IPS-18c (cell line): Measurements from ENCODE around the gene UCP3.

ENCODE experiments used
- H3K4me3 ChIP-seq: 2 replicates; pipeline ENCODE4 v1.7.0; 2013; ENCODE audit warnings: low read depth, mild to moderate bottlenecking, low read length, moderate library complexity; ENCODE audit not compliant: insufficient read depth
- H3K9me3 ChIP-seq: one replicate; pipeline ENCODE4 v1.6.1; 2013; ENCODE audit warnings: mild to moderate bottlenecking, low read length, moderate library complexity; ENCODE audit not compliant: control insufficient read depth, insufficient read depth

The UCP3 gene

DNA sequence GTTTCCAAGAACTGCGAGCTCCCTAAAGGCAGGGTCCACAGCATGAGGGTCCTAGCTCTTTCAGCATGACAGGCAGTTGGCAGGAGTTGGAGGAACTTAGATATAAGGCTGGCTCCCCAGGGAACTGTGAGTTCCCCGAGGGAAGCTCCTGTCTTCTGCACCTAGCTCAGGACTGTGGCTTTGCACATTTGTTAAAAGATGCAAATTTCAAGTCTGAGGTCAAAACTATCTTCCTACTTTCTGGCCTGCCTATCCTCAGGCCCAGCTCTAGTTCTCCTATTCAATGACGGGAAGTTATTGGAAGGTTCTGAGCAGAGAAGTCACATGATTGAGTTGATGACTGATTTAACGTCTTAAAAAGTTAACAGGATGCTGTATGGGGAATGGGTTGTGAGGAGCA lies 11.7 kb upstream of the UCP3 start:
- Histone ChIP-seq H3K9me3 (no peaks in the 10 kb centered on the region), H3K4me3 (no peak overlapping the region)

DNA sequence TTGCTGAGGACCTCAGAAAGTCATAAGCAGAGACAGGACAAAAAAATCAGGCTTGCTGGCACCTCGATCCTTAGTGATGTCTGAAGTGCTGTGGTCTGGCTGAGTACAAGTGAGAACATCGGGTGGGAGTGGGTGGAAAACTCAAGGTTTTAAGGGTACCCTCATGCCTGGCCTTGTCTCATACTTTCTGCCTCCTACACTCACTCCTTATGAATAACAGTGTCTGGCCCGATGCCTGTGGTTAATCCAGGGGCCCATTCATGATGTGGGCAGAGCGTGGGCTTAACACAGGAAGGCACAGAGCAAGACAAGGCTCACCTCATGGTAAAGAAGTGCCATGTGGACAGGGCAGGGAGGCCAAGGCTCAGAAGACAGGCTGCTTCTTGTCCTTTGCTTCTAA lies 11.0 kb upstream of the UCP3 start:
- no peaks in the 10 kb centered on the region for H3K9me3 ChIP-seq
- H3K4me3 ChIP-seq, result no peak overlapping the region

DNA sequence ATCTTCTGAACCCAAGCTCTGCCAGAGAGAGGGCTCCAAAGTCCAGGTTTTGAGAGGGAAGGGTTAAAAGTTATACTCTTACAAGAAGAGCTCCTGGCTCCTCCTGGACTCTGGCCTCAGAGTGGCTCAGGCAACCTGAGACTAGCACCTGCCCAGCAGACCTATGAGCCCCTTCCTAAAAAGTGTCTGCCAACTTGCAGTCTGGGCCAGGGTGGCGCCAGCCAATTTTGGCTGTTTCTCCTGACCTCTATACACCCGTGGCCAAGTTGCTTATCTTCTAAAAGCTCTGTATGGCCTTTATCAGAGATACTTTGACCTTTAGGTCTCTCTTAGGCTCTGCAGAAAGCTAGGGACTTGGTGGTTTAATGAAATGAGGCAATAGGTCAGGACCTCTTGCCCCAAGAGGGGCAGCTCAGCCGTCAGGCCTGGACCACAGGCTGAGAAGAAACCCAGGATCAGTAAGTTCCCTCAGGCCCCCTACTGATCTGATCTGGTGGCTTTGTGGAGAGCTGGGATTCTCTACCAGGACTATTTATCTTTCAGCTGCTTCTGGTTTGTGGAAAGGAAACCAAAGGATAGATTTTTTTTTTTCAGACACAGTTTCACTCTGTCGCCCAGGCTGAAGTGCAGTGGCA lies 10.3 kb upstream of the UCP3 start:
- H3K4me3 ChIP-seq, result no peak overlapping the region

DNA sequence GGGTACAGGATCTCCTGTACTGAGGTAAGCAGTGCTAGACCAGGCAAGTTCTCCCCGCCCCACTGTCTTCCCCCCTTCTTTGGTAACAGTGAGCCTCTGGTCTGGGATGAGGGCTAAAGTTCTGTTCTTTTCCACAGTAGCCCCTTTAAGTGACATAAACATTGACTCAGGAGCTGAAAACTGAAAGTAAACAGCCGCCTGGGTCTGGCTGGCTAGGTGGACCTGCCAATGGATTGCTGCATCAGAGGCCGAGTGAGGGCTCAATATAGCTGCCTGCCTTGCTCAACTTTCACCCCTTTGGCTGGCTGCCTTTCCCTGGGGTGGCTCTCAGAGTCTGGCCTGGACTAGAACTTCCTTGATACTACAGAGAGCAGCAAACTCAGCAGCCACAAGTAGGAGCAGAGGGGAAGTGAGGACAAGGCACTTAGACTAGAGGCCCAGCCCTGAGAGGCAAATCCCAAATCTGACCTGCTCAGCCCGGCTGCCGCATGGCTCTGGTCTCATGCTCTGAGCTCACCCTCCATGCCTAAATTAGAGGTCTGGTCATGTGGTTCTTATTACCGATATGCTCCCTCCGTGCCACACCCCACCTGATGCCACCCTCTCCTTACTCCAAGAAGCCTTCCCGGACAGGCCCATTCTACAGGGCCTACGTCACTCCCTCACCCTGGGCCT lies 9.6 kb upstream of the UCP3 start:
- H3K9me3 ChIP-seq, result no peaks in the 10 kb centered on the region
- H3K4me3 ChIP-seq, result no peak overlapping the region

More for the DNA sequence above, 10.3 kb upstream of the UCP3 start:
- H3K9me3 ChIP-seq, result no peaks in the 10 kb centered on the region

DNA sequence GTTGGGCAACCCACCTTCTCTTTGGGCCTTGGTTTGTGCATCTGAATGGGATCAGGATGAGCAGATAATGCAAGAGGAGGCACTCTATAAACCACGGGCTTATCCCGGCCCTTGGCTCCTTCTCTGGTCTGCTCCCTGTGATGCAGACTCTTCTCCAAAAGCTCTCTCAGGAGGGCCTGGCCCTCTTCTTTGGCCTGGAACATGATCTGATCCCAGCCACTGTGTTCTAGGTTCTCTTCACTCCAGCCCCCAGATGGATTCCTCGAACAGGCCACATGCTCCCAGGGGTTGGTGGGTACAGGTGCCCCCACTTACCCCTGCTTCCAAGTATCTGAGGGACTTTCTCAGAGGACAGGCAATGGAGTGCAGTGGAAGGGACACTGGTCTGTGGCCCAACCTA lies 8.7 kb upstream of the UCP3 start:
- H3K4me3 ChIP-seq, result no peak overlapping the region

DNA sequence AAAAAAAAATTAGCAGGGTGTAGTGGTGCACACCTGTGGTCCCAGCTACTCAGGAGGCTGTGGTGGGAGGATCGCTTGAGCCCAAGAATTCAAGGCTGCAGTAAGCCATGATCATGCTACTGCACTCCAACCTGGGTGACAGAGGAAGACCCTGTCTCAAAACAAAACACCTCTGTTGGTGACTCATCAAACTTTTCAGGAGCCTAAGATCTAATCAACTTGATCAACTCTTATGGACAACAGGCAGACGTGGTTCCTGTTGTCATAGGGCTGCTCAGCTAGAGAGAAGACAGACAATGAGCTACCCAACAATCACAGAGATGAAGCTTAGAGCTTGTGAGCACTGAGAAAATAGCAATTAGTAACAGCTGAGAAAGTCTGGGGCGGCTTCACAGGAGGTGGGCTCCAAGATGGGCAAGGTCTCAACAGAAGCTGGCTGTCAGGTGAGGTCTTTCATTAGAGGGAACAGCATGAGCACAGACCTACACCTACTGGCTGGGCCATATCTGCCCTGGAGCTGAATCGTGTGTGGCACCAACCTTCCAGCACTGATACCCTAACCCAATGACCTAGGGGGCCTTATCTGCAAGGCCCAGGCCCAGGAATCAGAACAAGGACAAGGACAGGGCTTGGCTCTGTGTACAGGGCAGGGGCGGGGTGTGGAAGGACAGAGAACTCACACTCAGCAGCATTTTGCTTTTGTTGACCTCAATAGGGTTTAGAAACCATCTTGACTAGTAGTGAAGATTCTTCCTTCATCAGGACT lies 7.2 kb upstream of the UCP3 start:
- Histone ChIP-seq H3K9me3 (no peaks in the 10 kb centered on the region), H3K4me3 (no peak overlapping the region)

More for the DNA sequence above, 8.7 kb upstream of the UCP3 start:
- no peaks in the 10 kb centered on the region for H3K9me3 ChIP-seq

DNA sequence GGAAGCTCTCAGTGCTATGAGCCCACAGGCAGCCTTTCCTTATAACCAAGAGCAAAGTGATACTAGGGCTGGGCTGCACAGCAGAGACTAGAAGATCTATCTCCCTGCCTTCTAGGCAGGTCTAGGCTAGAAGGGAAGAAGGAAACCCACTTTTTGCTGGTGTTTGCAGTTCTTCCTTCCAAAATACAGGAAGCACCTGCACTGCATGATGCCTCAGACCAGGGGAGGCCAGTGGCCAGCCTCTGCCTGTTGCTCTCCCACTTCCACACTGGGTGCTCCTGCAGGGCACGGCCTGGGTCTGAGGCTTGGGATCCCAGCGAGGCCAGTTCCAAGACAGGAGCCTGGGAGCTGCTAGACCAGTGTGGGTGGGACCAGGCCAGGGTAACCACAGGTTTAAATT lies 6.0 kb upstream of the UCP3 start:
- H3K9me3 ChIP-seq, result no peaks in the 10 kb centered on the region
- H3K4me3 ChIP-seq, result no peak overlapping the region

DNA sequence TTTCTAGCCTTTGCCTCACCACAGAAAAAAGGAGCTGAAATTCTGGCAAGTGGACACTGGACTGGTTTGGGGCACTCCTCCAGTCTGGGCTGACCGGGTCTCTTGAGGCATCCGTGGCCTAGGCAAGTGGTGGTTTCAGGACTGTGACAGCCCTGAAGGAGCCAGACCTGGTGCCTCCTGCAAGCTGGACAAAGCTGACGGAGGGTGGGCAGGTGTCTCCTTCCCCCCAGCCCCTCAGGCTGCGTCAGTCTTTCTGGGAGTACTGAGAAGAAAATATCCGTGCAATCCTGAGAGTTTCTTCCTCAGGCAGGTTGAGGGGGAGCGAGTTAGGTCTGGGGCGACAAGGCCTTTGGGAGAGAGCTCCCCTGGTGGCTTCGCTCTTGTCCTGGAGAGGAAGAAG lies 4.3 kb upstream of the UCP3 start:
- no peaks in the 10 kb centered on the region for H3K9me3 ChIP-seq
- no peak overlapping the region for H3K4me3 ChIP-seq

DNA sequence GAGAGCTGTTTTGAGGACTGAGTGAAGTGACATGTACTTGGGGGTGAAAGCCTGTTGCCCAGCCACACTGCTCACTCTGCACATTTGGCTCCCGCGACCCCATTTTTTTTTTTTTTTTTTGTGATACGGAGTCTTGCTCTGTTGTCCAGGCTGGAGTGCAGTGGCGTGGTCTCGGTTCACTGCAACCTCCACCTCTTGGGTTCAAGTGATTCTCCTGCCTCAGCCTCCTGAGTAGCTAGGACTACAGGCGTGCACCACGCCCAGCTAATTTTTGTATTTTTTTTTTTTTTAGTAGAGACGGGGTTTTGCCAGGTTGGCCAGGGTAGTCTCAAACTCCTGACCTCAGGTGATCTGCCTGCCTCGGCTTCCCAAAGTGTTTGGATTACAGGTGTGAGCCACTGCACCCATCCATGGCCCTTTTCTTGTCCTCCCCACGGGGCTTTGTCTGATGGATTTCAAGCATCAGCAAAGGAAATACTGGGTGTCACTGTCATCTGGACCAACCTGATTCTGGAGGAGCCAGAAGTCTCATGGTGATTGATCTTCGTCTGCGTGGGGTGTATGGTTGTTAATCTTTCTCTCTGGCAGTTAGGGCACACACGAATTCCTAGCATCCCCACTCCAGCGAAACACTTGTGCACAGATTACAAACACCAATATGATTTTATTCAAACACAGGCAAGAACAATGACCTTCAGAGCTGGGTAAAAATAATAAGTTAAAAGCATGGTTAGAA lies 3.4 kb upstream of the UCP3 start:
- Histone ChIP-seq H3K9me3 (no peaks in the 10 kb centered on the region), H3K4me3 (no peak overlapping the region)

DNA sequence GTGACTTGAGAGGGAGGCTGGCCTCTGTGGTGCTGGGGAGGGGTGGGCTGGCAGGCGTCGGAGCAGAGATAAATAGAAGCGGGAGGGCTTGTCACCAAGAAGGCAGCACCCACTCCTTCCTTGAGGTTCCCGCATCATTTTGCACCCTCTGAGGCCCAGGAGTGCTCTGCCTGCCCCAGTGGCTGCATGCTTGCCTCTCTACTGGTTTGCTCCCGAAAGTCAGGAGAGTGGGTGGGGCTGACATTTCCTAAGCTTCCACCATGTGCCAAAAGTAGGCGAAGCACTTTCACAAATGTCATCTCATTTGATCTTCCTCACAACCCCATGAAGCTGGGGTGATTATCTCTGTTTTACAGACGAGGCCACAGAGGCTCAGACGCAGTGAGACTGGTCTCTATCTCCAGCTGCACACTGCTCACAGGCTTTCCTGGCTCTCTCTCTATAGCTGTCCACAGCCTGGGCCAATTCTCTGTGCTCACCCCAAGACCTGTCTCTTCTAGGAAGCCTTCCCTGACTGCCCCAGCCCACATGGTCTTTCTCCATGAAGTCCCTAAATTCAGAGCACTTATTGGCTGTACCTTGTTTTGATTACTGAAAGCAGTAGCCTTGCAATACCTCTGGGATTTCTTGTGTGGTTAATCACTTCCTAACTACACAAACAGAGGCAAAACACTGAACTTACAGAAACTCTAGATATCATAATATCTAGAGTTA lies 2.6 kb upstream of the UCP3 start:
- no peak overlapping the region for H3K4me3 ChIP-seq
- no peaks in the 10 kb centered on the region for H3K9me3 ChIP-seq

DNA sequence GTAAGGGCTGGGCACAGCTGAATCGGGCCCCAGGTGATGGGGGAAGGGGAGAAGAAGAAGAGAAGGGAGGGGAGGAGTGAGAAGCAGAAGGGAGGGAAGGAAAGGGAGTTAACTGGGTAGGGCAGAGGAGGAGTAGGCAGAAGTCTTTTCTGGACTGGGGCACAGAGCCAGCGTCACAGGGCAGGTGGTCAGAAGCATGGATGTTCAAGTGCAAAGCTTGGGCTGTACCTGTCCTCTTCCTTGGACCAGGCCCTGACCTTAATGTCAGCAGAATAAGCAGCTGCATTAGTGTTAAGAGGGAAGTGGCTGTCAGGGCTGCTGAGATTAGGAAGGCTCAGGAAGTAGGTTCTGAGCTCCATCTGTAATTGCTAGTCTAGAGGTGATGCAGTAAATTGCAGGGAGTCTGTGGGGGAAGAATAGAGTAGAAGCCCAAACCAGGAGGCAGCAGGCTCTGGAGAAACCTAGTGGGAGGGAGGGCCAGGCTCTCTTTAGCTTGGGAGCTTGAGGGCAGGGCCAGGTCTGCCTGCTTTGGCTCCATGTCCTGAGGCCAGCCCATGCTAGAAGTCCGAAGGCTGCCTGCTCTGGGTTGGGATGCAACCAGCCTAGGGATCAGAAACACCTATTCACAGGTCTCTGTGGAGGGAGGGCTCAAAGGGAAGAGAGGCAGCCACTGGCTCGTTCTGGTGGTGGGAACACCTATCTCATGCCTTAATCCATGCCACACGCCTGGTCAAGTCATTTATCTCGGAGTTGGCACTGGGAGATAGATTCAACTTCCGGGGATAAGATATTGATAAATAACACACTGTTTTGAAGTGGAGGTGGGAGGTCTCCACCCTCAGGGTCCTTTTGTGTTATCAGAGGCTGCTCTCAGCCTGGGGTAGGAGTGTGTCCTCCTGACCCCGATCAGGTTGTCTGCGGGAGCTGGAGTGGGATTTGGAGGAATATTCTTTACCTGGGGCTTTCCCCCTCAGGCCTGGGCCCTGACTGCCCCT lies 1.7 kb upstream of the UCP3 start:
- Histone ChIP-seq H3K4me3 (no peak overlapping the region), H3K9me3 (no peaks in the 10 kb centered on the region)

DNA sequence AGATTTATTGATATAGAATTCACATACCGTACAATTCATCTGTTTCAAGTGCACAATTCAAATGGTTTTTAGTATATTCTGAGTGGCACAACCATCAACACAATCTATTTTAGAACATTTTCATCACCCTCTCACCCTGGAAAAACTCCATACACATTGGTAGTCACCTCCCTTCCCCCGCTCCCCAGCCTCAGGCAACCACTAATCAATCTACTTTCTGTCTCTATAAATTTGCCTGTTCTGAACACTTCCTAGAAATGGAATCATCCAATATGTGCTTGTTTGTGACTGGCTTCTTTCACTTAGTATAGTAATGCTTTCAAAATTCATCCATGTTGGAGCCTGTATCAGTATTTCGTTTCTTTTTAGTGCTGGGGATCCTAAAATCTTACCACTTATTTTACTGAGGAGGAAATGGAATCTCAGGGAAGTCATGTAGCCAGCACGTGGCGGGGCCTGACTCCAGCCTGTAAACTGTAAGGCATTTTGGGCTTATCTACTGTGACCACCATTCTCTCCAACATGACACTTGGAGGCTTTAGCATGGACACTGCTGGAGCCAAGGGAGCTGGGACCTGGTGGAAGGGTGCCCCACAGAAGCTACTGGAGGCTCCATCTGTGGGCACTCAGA lies 905 bp upstream of the UCP3 start:
- Histone ChIP-seq H3K4me3 (no peak overlapping the region), H3K9me3 (no peaks in the 10 kb centered on the region)

DNA sequence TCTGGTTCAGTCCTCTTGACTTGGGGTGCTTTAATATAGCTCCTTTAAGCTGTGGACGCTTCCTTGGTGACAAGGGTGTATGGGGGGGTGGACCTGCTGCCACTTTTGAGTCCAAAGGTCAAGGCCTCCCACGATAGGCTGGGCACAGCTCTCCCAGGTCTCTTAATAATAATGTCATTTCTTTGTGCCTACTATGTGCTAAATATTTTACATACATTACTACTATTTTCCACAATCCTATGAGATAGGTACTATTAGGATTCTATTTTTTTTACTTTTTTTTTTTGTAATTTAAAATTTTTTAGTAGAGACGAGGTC lies 304 bp upstream of the UCP3 start:
- H3K4me3 ChIP-seq, result no peak overlapping the region
- no peaks in the 10 kb centered on the region for H3K9me3 ChIP-seq

DNA sequence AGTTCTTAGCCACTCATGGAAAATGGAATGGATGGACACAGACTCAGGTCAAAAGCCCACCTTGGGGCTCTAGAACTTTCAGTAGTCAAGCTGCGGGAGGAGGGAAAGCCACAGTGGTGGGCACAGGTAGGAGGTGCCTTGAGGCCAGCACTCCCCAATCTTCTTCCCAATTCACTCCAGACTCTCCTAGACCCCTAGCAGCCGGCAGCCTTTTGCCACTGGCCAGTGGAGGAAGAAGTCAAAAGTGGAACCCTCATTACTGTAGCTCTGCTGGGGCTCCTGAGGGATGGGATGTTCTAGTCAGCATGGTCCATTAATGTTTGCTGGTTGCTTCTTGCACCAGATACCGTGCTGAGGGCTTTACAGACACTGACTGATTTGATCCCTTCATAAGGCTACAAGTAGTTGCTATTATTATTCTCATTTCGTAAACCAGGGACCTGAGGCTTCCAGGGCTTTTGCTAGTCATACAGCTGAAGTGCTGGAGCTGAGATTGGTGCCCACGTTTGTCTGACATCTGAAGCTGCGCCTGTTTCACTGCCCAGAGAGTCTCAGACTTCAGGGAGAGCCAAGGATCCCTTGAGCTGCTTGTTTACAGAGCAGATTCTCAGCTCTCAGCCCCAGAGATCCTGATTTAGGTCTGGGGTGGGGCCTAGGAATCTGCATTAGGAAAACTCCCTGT lies 1.1 kb downstream of the UCP3 start:
- Histone ChIP-seq H3K4me3 (no peak overlapping the region), H3K9me3 (peaks cover 2% of the 10 kb centered on the region)

DNA sequence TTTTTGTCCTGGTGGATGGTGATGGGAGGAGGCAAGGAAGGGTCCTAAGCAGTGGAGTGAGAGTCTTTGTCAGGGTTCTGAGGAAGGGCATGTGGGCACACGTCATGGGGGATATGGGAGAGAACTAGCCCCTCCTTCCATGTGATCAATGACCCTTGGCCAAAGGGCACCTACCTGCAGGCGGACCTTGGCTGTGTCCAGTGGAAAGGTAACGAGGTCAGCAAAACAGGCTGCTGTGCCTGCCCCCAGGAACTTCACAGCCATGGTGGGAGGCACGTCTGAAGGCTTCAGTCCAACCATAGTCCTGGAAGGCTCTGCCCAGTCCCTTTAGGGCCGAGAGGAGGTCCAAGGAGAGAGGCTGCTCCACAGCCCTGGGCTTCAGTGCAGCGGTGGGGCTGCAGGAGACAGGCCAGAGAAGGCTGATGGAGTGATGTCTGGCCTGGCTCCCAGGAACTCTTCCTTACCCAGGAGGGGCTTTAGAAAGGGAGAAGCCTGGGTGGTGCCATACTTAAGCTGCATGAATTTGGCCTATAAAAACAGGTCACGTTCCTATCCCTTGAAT lies 2.1 kb downstream of the UCP3 start:
- Histone ChIP-seq H3K9me3 (peaks cover 2% of the 10 kb centered on the region), H3K4me3 (no peak overlapping the region)
